Type B pancreatic cell (in vitro differentiated cells): ENCODE measurements around the gene RNF217. TPM values are rescaled to one million over a fixed set of nuclear protein-coding genes. Genes with fewer than 3 reads are reported as not detected.

Source experiments
- DNase-seq: peaks from one replicate; pipeline ENCODE4 v3.0.0; 2021; ENCODE audit warnings: mixed read lengths; ENCODE audit not compliant: unreplicated experiment; ENCODE audit errors: extremely low spot score
- H3K27ac Mint-ChIP-seq: 2 replicates; pipeline ENCODE4 v1.8.0; 2021; ENCODE audit warnings: mild to moderate bottlenecking, mixed read lengths
- H3K27me3 Mint-ChIP-seq: 2 replicates; pipeline ENCODE4 v1.8.0; 2021; ENCODE audit warnings: mixed read lengths
- H3K36me3 Mint-ChIP-seq: 2 replicates; pipeline ENCODE4 v1.8.0; 2021; ENCODE audit warnings: mixed read lengths
- H3K4me1 Mint-ChIP-seq: one replicate; pipeline ENCODE4 v1.8.0; 2021; ENCODE audit warnings: mixed read lengths; ENCODE audit not compliant: unreplicated experiment
- H3K4me3 Mint-ChIP-seq: 2 replicates; pipeline ENCODE4 v1.8.0; 2021; ENCODE audit warnings: mild to moderate bottlenecking, mixed read lengths
- H3K9me3 Mint-ChIP-seq: 2 replicates; pipeline ENCODE4 v1.8.0; 2021; ENCODE audit warnings: mixed read lengths
- CTCF ChIP-seq: fragments of 200-600 bp; sonication (generic); conservative IDR thresholded peaks from 2 replicates; pipeline ENCODE4 v1.5.0; 2021; ENCODE audit warnings: antibody characterized with exemption, mild to moderate bottlenecking
- total RNA-seq: library from RNA; stranded (reverse); gene quantifications from 2 replicates; pipeline ENCODE4 v1.2.1, GENCODE V29; 2021; ENCODE audit warnings: low replicate concordance

Gene RNF217
- total RNA-seq, 1 donor from 2014 or later, result 22.1 TPM

- H3K9me3 Mint-ChIP-seq, result peaks cover 10% of the 10 kb centered on the region
- H3K36me3 Mint-ChIP-seq, result peaks cover 19% of the 10 kb centered on the region
- no peak for DNase-seq
- peaks cover 17% of the 10 kb centered on the region for H3K4me1 Mint-ChIP-seq
- H3K4me3 Mint-ChIP-seq, result no peak overlapping the region
- H3K27me3 Mint-ChIP-seq, result no peaks in the 10 kb centered on the region
- no peak for TF ChIP-seq CTCF
- H3K27ac Mint-ChIP-seq, result no peak overlapping the region
These were observed 29.6 kb downstream of the RNF217 start for GRCh38 chr6:124991764-124992295.

GRCh38 chr6:124993327-124993726 lies 31.1 kb downstream of the RNF217 start:
- Mint-ChIP-seq H3K4me1 (peaks cover 17% of the 10 kb centered on the region), H3K9me3 (peaks cover 5% of the 10 kb centered on the region), H3K27me3 (no peaks in the 10 kb centered on the region), H3K36me3 (peaks cover 23% of the 10 kb centered on the region), H3K27ac (peak overlapping the region; percentile 0), H3K4me3 (no peak overlapping the region)
- TF ChIP-seq CTCF, result no peak
- no peak for DNase-seq

- Mint-ChIP-seq H3K4me1 (peaks cover 22% of the 10 kb centered on the region), H3K4me3 (no peak overlapping the region), H3K9me3 (peaks cover 5% of the 10 kb centered on the region)
These were observed 32.4 kb downstream of the RNF217 start for GRCh38 chr6:124994648-124995047.

GRCh38 chr6:124995131-124995530 lies 32.9 kb downstream of the RNF217 start:
- no peak for TF ChIP-seq CTCF
- Mint-ChIP-seq H3K4me3 (no peak overlapping the region), H3K36me3 (peaks cover 17% of the 10 kb centered on the region), H3K4me1 (peaks cover 18% of the 10 kb centered on the region), H3K27ac (no peak overlapping the region), H3K27me3 (no peaks in the 10 kb centered on the region), H3K9me3 (peaks cover under 1% of the 10 kb centered on the region)
- DNase-seq, result no peak

More at GRCh38 chr6:124994648-124995047, 32.4 kb downstream of the RNF217 start:
- Mint-ChIP-seq H3K27ac (no peak overlapping the region), H3K36me3 (peaks cover 21% of the 10 kb centered on the region), H3K27me3 (no peaks in the 10 kb centered on the region)
- no peak for DNase-seq
- no peak for TF ChIP-seq CTCF

- H3K4me3 Mint-ChIP-seq, result no peak overlapping the region
- no peaks in the 10 kb centered on the region for H3K27me3 Mint-ChIP-seq
- no peak overlapping the region for H3K27ac Mint-ChIP-seq
- peaks cover 18% of the 10 kb centered on the region for H3K4me1 Mint-ChIP-seq
- TF ChIP-seq CTCF, result no peak
- DNase-seq, result no peak
- peaks cover 16% of the 10 kb centered on the region for H3K36me3 Mint-ChIP-seq
- no peaks in the 10 kb centered on the region for H3K9me3 Mint-ChIP-seq
These were observed 33.5 kb downstream of the RNF217 start for GRCh38 chr6:124995645-124996325.
